ENCODE measurements around the gene ANKDD1A. TPM values are rescaled to one million over a fixed set of nuclear protein-coding genes. Genes with fewer than 3 reads are reported as not detected.

ANKDD1A gene
- total RNA-seq, result 1.9 and 2.4 TPM in 2 replicates

GRCh38 chr15:64911311-64912186 is at the start of gene ANKDD1A:
TSS of gene ANKDD1A (plus strand) at chr15:64911902. CDS start at chr15:64911931, 29 bp downstream.
- DNase-seq (ENCODE audit: low read depth), result no peak
- H3K36me3 ChIP-seq (ENCODE audit: control insufficient read depth, insufficient read depth, low read length), result no peaks in the 10 kb centered on the region
- peak within 1 kb of the TSS; percentile 50 for H3K4me3 ChIP-seq (ENCODE audit: low read depth, low read length)
- TF ChIP-seq, protein P1, sequence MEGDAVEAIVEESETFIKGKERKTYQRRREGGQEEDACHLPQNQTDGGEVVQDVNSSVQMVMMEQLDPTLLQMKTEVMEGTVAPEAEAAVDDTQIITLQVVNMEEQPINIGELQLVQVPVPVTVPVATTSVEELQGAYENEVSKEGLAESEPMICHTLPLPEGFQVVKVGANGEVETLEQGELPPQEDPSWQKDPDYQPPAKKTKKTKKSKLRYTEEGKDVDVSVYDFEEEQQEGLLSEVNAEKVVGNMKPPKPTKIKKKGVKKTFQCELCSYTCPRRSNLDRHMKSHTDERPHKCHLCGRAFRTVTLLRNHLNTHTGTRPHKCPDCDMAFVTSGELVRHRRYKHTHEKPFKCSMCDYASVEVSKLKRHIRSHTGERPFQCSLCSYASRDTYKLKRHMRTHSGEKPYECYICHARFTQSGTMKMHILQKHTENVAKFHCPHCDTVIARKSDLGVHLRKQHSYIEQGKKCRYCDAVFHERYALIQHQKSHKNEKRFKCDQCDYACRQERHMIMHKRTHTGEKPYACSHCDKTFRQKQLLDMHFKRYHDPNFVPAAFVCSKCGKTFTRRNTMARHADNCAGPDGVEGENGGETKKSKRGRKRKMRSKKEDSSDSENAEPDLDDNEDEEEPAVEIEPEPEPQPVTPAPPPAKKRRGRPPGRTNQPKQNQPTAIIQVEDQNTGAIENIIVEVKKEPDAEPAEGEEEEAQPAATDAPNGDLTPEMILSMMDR (IDR thresholded peaks at IDR 0.05; ENCODE audit: insufficient read depth, low read length, poor library complexity, severe bottlenecking), result no peak
- H3K27me3 ChIP-seq (ENCODE audit: control insufficient read depth, insufficient read depth, low read length), result peaks cover 11% of the 10 kb centered on the region

GRCh38 chr15:64861960-64862359 is 49.7 kb upstream of the ANKDD1A start:
- TF ChIP-seq, protein P1 (IDR thresholded peaks at IDR 0.05; ENCODE audit: insufficient read depth, low read length, poor library complexity, severe bottlenecking), result no peak
- H3K27me3 ChIP-seq (ENCODE audit: control insufficient read depth, insufficient read depth, low read length), result no peaks in the 10 kb centered on the region
- H3K4me3 ChIP-seq (ENCODE audit: low read depth, low read length), result no peak overlapping the region
- peaks cover 1% of the 10 kb centered on the region for H3K36me3 ChIP-seq (ENCODE audit: control insufficient read depth, insufficient read depth, low read length)
- DNase-seq (ENCODE audit: low read depth), result no peak

DNA sequence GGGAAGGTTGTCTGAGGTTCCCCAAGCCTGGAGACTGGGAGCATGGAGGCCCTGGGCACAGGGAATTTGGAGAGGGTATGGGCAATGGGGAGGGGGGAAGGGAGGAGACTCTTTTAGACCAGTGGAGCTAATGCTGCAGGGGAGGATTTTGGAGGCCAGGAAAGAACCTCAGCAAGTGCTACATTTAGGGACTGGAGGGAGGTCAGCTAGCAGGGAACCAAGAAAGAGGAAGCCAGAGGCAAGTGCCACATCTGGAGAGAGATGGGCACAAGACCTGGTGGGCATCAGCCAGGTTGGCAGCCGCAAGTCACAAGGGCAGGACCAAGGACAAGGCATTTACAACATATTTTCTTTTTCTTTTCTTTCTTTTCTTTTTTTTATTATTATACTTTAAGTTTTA is 49.3 kb upstream of the ANKDD1A start:
- DNase-seq (ENCODE audit: low read depth), result no peak
- Histone ChIP-seq H3K36me3 (ENCODE audit: control insufficient read depth, insufficient read depth, low read length) (peaks cover 1% of the 10 kb centered on the region), H3K4me3 (ENCODE audit: low read depth, low read length) (no peak overlapping the region), H3K27me3 (ENCODE audit: control insufficient read depth, insufficient read depth, low read length) (no peaks in the 10 kb centered on the region)
- TF ChIP-seq, protein P1 (IDR thresholded peaks at IDR 0.05; ENCODE audit: insufficient read depth, low read length, poor library complexity, severe bottlenecking), result no peak

DNA sequence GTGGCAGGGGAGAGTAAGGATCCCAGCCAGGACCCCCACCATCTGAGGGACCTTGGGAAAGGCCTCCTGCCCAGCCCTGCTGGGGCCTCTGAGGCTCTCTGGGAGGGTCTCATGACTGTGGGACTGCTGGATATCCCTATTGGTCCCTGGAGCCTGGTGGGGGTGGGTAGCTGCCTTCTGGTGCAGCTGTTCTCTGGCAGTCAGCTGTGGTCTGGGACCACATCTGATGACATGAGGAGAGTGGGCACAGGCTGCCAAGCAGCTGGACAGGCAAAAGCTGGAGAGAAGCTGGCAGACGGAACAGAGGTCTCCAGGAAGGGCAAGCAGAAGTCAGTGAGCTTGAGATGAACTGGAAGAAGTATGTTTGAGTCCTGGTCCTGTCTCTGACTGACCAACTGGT is 47.6 kb upstream of the ANKDD1A start:
- H3K27me3 ChIP-seq (ENCODE audit: control insufficient read depth, insufficient read depth, low read length), result no peaks in the 10 kb centered on the region
- no peak overlapping the region for H3K4me3 ChIP-seq (ENCODE audit: low read depth, low read length)
- DNase-seq (ENCODE audit: low read depth), result no peak
- peaks cover 1% of the 10 kb centered on the region for H3K36me3 ChIP-seq (ENCODE audit: control insufficient read depth, insufficient read depth, low read length)
- TF ChIP-seq, protein P1 (IDR thresholded peaks at IDR 0.05; ENCODE audit: insufficient read depth, low read length, poor library complexity, severe bottlenecking), result no peak

DNA sequence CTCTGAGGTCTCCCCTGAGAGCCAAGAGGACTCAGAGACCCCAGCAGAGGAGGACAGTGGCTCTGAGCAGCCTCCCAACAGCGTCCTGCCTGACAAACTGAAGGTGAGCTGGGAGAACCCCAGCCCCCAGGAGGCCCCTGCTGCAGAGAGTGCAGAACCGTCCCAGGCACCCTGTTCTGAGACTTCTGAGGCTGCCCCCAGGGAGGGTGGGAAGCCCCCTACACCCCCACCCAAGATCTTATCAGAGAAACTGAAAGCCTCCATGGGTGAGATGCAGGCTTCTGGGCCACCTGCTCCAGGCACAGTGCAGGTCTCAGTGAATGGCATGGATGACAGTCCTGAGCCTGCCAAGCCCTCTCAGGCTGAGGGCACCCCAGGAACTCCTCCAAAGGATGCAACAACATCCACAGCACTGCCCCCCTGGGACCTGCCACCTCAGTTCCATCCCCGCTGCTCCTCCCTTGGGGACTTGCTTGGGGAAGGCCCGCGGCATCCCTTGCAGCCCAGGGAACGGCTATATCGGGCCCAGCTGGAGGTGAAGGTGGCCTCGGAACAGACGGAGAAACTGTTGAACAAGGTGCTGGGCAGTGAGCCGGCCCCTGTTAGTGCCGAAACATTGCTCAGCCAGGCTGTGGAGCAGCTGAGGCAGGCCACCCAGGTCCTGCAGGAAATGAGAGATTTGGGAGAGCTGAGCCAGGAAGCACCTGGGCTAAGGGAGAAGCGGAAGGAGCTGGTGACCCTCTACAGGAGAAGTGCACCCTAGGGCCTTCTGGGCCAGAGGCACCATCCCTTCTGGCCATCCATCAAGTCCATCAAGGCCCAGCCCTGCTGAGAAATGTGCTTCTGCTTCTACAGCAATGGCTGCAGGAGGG is 46.3 kb upstream of the ANKDD1A start:
- Histone ChIP-seq H3K4me3 (ENCODE audit: low read depth, low read length) (no peak overlapping the region), H3K27me3 (ENCODE audit: control insufficient read depth, insufficient read depth, low read length) (no peaks in the 10 kb centered on the region), H3K36me3 (ENCODE audit: control insufficient read depth, insufficient read depth, low read length) (peaks cover 1% of the 10 kb centered on the region)
- TF ChIP-seq, protein P1 (IDR thresholded peaks at IDR 0.05; ENCODE audit: insufficient read depth, low read length, poor library complexity, severe bottlenecking), result no peak
- no peak for DNase-seq (ENCODE audit: low read depth)
